A549 (cell line): ENCODE results near the gene LGR4. TPM values are rescaled to one million over a fixed set of nuclear protein-coding genes. Genes with fewer than 3 reads are reported as not detected.
A peak's percentile ranks its signal among the peaks of the same experiment; 100 is the strongest.

Source experiments
- ATAC-seq, 2 experiments: fragments of 200-7000 bp in 1 of 2; fragments of >200 bp in 1 of 2; cut with Nextera tagmentation in 1 of 2; cut with Tn5 transposase in 1 of 2; 3 replicates each; pipeline versions ENCODE4 v1.8.0 to v1.9.1; 2018 to 2020; ENCODE audit warnings: mild to moderate bottlenecking in 1 of 2, moderate library complexity in 1 of 2
- CTCF ChIA-PET: fragments of 300-600 bp; sonication (Branson Sonifier 250); formaldehyde crosslinking; extraction: SDS; loops from one replicate; lab custom pipeline; 2021; ENCODE audit warnings: antibody characterized with exemption, inconsistent platforms; lab: Yijun Ruan, JAX
- POLR2A ChIA-PET: fragments of 350-600 bp; formaldehyde crosslinking; extraction: SDS; loops from one replicate; lab custom pipeline; 2021; ENCODE audit warnings: antibody characterized with exemption, inconsistent platforms; lab: Yijun Ruan, JAX
- DNase-seq, 2 experiments: peaks; one replicate each; pipeline versions ENCODE4 v3.0.0 to v3.0.0-alpha.2; 2011 to 2016; ENCODE audit warnings: low read depth in 1 of 2, low spot score in 1 of 2
- FAIRE-seq: peaks from 2 replicates; lab custom pipeline; 2011; peaks lifted over from hg19 to GRCh38; lab: Jason Lieb, UNC
- H3K27ac ChIP-seq, 2 experiments: fragments of >200 bp; sonication (Bioruptor Twin); formaldehyde crosslinking; 3 replicates each; pipeline ENCODE4 v1.5.1; 2016 to 2017
- H3K4me1 ChIP-seq: fragments of >200 bp; sonication (Bioruptor Twin); formaldehyde crosslinking; 3 replicates; pipeline ENCODE4 v1.6.1; 2016
- H3K4me2 ChIP-seq: fragments of >200 bp; sonication (Bioruptor Twin); formaldehyde crosslinking; 3 replicates; pipeline ENCODE4 v1.6.1; 2016
- H3K4me3 ChIP-seq: fragments of >200 bp; sonication (Bioruptor Twin); formaldehyde crosslinking; 3 replicates; pipeline ENCODE4 v1.5.1; 2016
- H3K9me3 ChIP-seq: fragments of >200 bp; sonication (Bioruptor Twin); formaldehyde crosslinking; 3 replicates; pipeline ENCODE4 v1.6.1; 2016
- ATOH8 ChIP-seq: fragments of 250-450 bp; sonication (Bioruptor Pico); IDR thresholded peaks from 2 replicates; pipeline ENCODE4 v1.5.0; 2020; ENCODE audit warnings: low read depth, mild to moderate bottlenecking, moderate library complexity
- BHLHE40 ChIP-seq: IDR thresholded peaks from 2 replicates; pipeline ENCODE4 v1.6.1; 2012; ENCODE audit warnings: low read depth, low read length, inconsistent platforms
- CHD2 ChIP-seq: fragments of 150-350 bp; IDR thresholded peaks from 2 replicates; pipeline ENCODE4 v1.6.1; 2014; ENCODE audit warnings: low read length; ENCODE audit not compliant: partially characterized antibody
- CHD4 ChIP-seq: fragments of 200-600 bp; sonication (generic); IDR thresholded peaks from 2 replicates; pipeline ENCODE4 v1.6.1; 2016; ENCODE audit warnings: antibody characterized with exemption, mild to moderate bottlenecking, borderline replicate concordance
- EHMT2 ChIP-seq: fragments of 200-600 bp; sonication (generic); IDR thresholded peaks from 2 replicates; pipeline ENCODE4 v1.6.1; 2016; ENCODE audit warnings: antibody characterized with exemption, low read depth, mild to moderate bottlenecking, moderate library complexity
- ESRRA ChIP-seq: fragments of 150-350 bp; IDR thresholded peaks from 2 replicates; pipeline ENCODE4 v1.6.1; 2014; ENCODE audit warnings: mild to moderate bottlenecking, low read length, borderline replicate concordance
- FOSB ChIP-seq: fragments of 250-450 bp; sonication (Bioruptor Pico); IDR thresholded peaks from 2 replicates; pipeline ENCODE4 v1.5.0; 2020; ENCODE audit warnings: mild to moderate bottlenecking, moderate library complexity
- FOSL2 ChIP-seq, 2 experiments: fragments of 450-650 bp in 1 of 2; fragments of >200 bp in 1 of 2; sonication (Bioruptor Twin) in 1 of 2; formaldehyde crosslinking; IDR thresholded peaks; 2 replicates each; pipeline versions ENCODE4 v1.5.0 to v1.6.1; 2016 to 2020; ENCODE audit warnings: mild to moderate bottlenecking in 1 of 2, moderate library complexity in 1 of 2
- FOXS1 ChIP-seq: fragments of 250-450 bp; sonication (Bioruptor Pico); IDR thresholded peaks from 2 replicates; pipeline ENCODE4 v1.5.0; 2020; ENCODE audit warnings: mild to moderate bottlenecking, moderate library complexity
- GATA3 ChIP-seq: IDR thresholded peaks from 2 replicates; pipeline ENCODE4 v1.6.1; 2012; ENCODE audit warnings: borderline replicate concordance
- HEYL ChIP-seq: fragments of 250-450 bp; sonication (Bioruptor Pico); IDR thresholded peaks from 2 replicates; pipeline ENCODE4 v1.8.0; 2021; ENCODE audit warnings: mild to moderate bottlenecking, moderate library complexity
- HOXB13 ChIP-seq: fragments of 250-450 bp; sonication (Bioruptor Pico); IDR thresholded peaks from 2 replicates; pipeline ENCODE4 v1.5.0; 2020; ENCODE audit warnings: low read depth, mild to moderate bottlenecking, moderate library complexity
- HOXB5 ChIP-seq: fragments of 250-450 bp; sonication (Bioruptor Pico); IDR thresholded peaks from 2 replicates; pipeline ENCODE4 v1.5.0; 2020; ENCODE audit warnings: mild to moderate bottlenecking, moderate library complexity
- JUNB ChIP-seq: fragments of >200 bp; sonication (Bioruptor Twin); formaldehyde crosslinking; IDR thresholded peaks from 2 replicates; pipeline ENCODE4 v1.6.1; 2016
- KDM5A ChIP-seq: fragments of 200-600 bp; sonication (generic); IDR thresholded peaks from 2 replicates; pipeline ENCODE4 v1.6.1; 2016; ENCODE audit warnings: antibody characterized with exemption, mild to moderate bottlenecking
- MAX ChIP-seq: IDR thresholded peaks from 2 replicates; pipeline ENCODE4 v1.6.1; 2012
- NPAS2 ChIP-seq: fragments of 250-450 bp; sonication (Bioruptor Pico); IDR thresholded peaks from 2 replicates; pipeline ENCODE4 v1.8.0; 2022; ENCODE audit warnings: mild to moderate bottlenecking, moderate library complexity, borderline replicate concordance
- NR3C1 ChIP-seq: fragments of >200 bp; sonication (Bioruptor Twin); formaldehyde crosslinking; IDR thresholded peaks from 3 replicates; pipeline ENCODE4 v1.6.1; 2017
- PHF8 ChIP-seq: fragments of 200-600 bp; sonication (generic); IDR thresholded peaks from 2 replicates; pipeline ENCODE4 v1.6.1; 2016; ENCODE audit warnings: low read depth, mild to moderate bottlenecking, antibody characterized with exemption, moderate library complexity, borderline replicate concordance
- POLR2A ChIP-seq: IDR thresholded peaks from 2 replicates; pipeline ENCODE4 v1.6.1; 2012; ENCODE audit warnings: mild to moderate bottlenecking, low read length
- RAD21 ChIP-seq, 2 experiments: fragments of >200 bp in 1 of 2; sonication (Bioruptor Twin) in 1 of 2; formaldehyde crosslinking in 1 of 2; IDR thresholded peaks in 1 of 2; conservative IDR thresholded peaks in 1 of 2; 2 replicates in 1 of 2; 3 replicates in 1 of 2; pipeline ENCODE4 v1.6.1; 2012 to 2018; ENCODE audit warnings: inconsistent platforms in 1 of 2
- RCOR1 ChIP-seq: fragments of 150-350 bp; IDR thresholded peaks from 2 replicates; pipeline ENCODE4 v1.6.1; 2014; ENCODE audit warnings: antibody characterized with exemption, low read length, low read depth
- RFX5 ChIP-seq: fragments of 450-650 bp; IDR thresholded peaks from 2 replicates; pipeline ENCODE4 v1.7.1; 2014; ENCODE audit warnings: antibody characterized with exemption, mild to moderate bottlenecking, moderate library complexity
- RNF2 ChIP-seq: fragments of 200-600 bp; sonication (generic); IDR thresholded peaks from 2 replicates; pipeline ENCODE4 v1.6.1; 2016; ENCODE audit warnings: low read depth, mild to moderate bottlenecking, antibody characterized with exemption, moderate library complexity, borderline replicate concordance
- SMC3 ChIP-seq: fragments of >200 bp; sonication (Bioruptor Twin); formaldehyde crosslinking; IDR thresholded peaks from 3 replicates; pipeline ENCODE4 v1.6.1; 2018; ENCODE audit warnings: inconsistent platforms
- TP53 ChIP-seq: fragments of 250-450 bp; sonication (Bioruptor Pico); IDR thresholded peaks from 2 replicates; pipeline ENCODE4 v1.5.0; 2021; ENCODE audit warnings: mild to moderate bottlenecking, moderate library complexity
- ZC3H11A ChIP-seq: fragments of 450-650 bp; IDR thresholded peaks from 2 replicates; pipeline ENCODE4 v1.6.1; 2014; ENCODE audit warnings: antibody characterized with exemption, mild to moderate bottlenecking
- ZFP36 ChIP-seq: fragments of 450-650 bp; IDR thresholded peaks from 2 replicates; pipeline ENCODE4 v1.6.1; 2014; ENCODE audit warnings: borderline replicate concordance; ENCODE audit not compliant: partially characterized antibody
- ZNF302 ChIP-seq: fragments of 250-450 bp; sonication (Bioruptor Pico); IDR thresholded peaks from 2 replicates; pipeline ENCODE4 v1.9.0; 2021; ENCODE audit warnings: inconsistent platforms, mild to moderate bottlenecking, moderate library complexity
- WGBS: methylation state at CpG from one replicate; pipeline ENCODE4 v1.1.6; 2017; ENCODE audit errors: missing lambda C conversion rate; 5-methylcytosine and 5-hydroxymethylcytosine counted together
- polyA plus RNA-seq, 4 experiments: library from polyadenylated mRNA; depleted of rRNA in 3 of 4; stranded (reverse); fragments of >200 nt; fragmentation: RNase III in 1 of 4; extraction: RNeasy Plus Mini Kit Qiagen cat#74134 plus additional on column Dnase treatment in 1 of 4; gene quantifications; 2 replicates in 3 of 4; 3 replicates in 1 of 4; pipeline ENCODE4 v1.2.3, GENCODE V29; 2011 to 2017

The LGR4 gene
- polyA plus RNA-seq, 2 of the 4 experiments (the other 2 are of a cell fraction), result 41.2 to 130 TPM

GRCh38 chr11:27331981-27332380, 140.6 kb downstream of the LGR4 start:
- Histone ChIP-seq H3K4me3 (no peak overlapping the region), H3K27ac (no peak overlapping the region), H3K4me2 (0 out of 3 replicates have a peak overlapping the region, but pooled peaks have one; percentile 1)
- ATAC-seq (no peak), FAIRE-seq (no peak)
- POLR2A ChIA-PET, result no interaction called here
- WGBS, result 68% methylated on average over 2 of the region's 2 CpGs
- TF ChIP-seq ZNF302 (CRISPR knock-in tag), result no peak
- TF ChIP-seq GATA3, result no peak
- TF ChIP-seq ATOH8 (CRISPR knock-in tag), result no peak
- TF ChIP-seq RCOR1, result no peak
- TF ChIP-seq EHMT2, result no peak
- no peak for TF ChIP-seq KDM5A
- no peak for TF ChIP-seq FOSL2 (IDR thresholded peaks at IDR 0.05)
- TF ChIP-seq FOSL2 (CRISPR knock-in tag; IDR thresholded peaks at IDR 0.05), result no peak
- no peak for TF ChIP-seq RNF2
- TF ChIP-seq POLR2A, result no peak
- no peak for TF ChIP-seq BHLHE40
- TF ChIP-seq, all 56 proteins: peak for 0
- CTCF ChIA-PET, result interaction anchor here (1.4 kb wide), 1 partner anchor 154 kb away, joined by 3 read pairs; no protein-coding TSS in a partner anchor
- DNase-seq, result no peak
- peaks cover 9% of the 10 kb centered on the region; the same call in 2 of the 3 replicates for H3K4me1 ChIP-seq
- no peaks in the 10 kb centered on the region for H3K9me3 ChIP-seq

GRCh38 chr11:27330633-27331270, 141.8 kb downstream of the LGR4 start:
- TF ChIP-seq CHD2, result no peak
- TF ChIP-seq HEYL (CRISPR knock-in tag), result no peak
- TF ChIP-seq NR3C1, result no peak
- no peak for TF ChIP-seq HOXB13 (CRISPR knock-in tag)
- no peak for TF ChIP-seq ZC3H11A
- no peak for TF ChIP-seq MAX
- TF ChIP-seq, all 56 proteins: peak for 0
- Histone ChIP-seq H3K27ac (no peak overlapping the region), H3K4me1 (peaks cover 9% of the 10 kb centered on the region; the same call in 2 of the 3 replicates), H3K9me3 (peaks cover 3% of the 10 kb centered on the region; the same call in 1 of the 3 replicates), H3K4me3 (no peak overlapping the region), H3K4me2 (no peak overlapping the region)
- CTCF ChIA-PET, result interaction anchor here (1.3 kb wide), 1 partner anchor 11 kb away, joined by 3 read pairs; no protein-coding TSS in a partner anchor
- ATAC-seq (no peak), DNase-seq (no peak), FAIRE-seq (no peak)
- POLR2A ChIA-PET, result no interaction called here
- 77% methylated on average over 1 of the region's 1 CpG for WGBS

GRCh38 chr11:27329867-27330632, 142.5 kb downstream of the LGR4 start:
- Histone ChIP-seq H3K27ac (no peak overlapping the region), H3K9me3 (peaks cover 3% of the 10 kb centered on the region; the same call in 1 of the 3 replicates), H3K4me1 (peaks cover 9% of the 10 kb centered on the region; the same call in 2 of the 3 replicates), H3K4me2 (no peak overlapping the region), H3K4me3 (no peak overlapping the region)
- 95% methylated on average over 4 of the region's 4 CpGs for WGBS
- ChIA-PET POLR2A (no interaction called here), CTCF (interaction anchor here (0.6 to 1.6 kb wide), 3 partner anchors 10 to 155 kb away, joined by 3 to 7 read pairs (median 3); no protein-coding TSS in a partner anchor)
- DNase-seq (no peak), FAIRE-seq (peak; percentile 54), ATAC-seq (no peak)
- TF ChIP-seq RFX5 (no peak), CHD2 (no peak), ZC3H11A (no peak), JUNB (no peak), FOXS1 (CRISPR knock-in tag) (no peak), HOXB5 (CRISPR knock-in tag) (no peak), SMC3 (no peak), MAX (no peak), GATA3 (no peak), TP53 (no peak), FOSB (no peak), ESRRA (no peak), CHD4 (no peak), ZFP36 (no peak), KDM5A (no peak), NPAS2 (CRISPR knock-in tag) (no peak), PHF8 (no peak), RAD21 (conservative IDR thresholded peaks at IDR 0.05 in 1 of 2, IDR thresholded peaks at IDR 0.05 in 1 of 2) (no peak)
